GDM1 (cell line): Measurements from ENCODE around the gene CDC20B.
"Not testable (repeated sequence)": the region's sequence is repeated elsewhere in the genome, so short reads cannot be mapped to it uniquely, and the experiment has no call there.

Source experiments
- DNase-seq: peaks from one replicate; lab custom pipeline; 2025; lab: John Stamatoyannopoulos, UW

CDC20B gene

GRCh38 chr5:55160493-55161209 is 12.3 kb downstream of the CDC20B start:
- DNase-seq: no peak

- DNase-seq: no peak
These were observed 13.0 kb downstream of the CDC20B start, which contains the start of gene GPX8 for GRCh38 chr5:55159763-55160492. Gene GPX8, plus strand, starts transcription at chr5:55160171. Its CDS starts 22 bp downstream, at chr5:55160193.

- DNase-seq: no peak
These were observed 18.1 kb downstream of the CDC20B start for GRCh38 chr5:55154873-55155272.

DNA sequence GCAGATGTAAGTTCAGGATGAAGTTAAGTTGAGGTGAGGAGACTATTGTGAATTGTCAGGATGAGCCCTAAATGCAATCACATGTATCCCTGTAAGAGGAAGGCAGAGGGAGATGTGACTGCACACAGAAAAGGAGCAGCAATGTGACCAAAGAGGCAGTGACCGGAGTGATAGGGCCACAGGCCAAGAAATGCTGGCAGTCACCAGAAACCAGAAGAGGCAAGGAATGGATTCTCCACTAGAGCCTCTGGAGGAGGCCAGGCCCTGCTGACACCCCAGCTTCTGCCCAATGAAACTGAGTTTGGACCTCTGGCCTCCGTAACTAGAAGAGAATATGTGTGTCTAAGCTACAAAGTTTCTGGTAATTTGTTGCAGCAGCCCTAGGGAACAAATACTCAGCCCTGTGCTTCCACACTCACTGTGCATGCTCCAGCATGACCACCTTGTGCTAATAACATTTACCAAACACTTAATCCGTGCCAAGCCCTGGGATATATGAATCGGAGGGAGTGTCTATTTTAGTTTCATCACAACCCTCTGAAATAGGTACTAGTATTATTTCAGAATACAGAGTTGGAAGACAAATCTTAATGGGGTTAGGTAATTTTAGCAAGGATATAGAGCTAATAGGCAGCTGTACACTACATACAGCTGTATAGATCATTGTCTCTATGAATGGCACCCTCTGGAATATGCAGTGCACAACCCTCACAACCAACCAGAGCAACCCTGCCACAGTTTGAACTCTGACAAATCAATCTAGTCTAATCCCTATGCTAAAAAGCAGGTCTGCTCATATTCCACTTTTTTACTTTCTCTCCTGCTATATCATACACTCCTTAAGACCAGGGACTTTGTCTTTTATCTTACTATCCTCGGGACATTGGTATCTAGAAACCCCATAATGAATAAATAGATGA is 20.8 kb downstream of the CDC20B start:
- no peak for DNase-seq

DNA sequence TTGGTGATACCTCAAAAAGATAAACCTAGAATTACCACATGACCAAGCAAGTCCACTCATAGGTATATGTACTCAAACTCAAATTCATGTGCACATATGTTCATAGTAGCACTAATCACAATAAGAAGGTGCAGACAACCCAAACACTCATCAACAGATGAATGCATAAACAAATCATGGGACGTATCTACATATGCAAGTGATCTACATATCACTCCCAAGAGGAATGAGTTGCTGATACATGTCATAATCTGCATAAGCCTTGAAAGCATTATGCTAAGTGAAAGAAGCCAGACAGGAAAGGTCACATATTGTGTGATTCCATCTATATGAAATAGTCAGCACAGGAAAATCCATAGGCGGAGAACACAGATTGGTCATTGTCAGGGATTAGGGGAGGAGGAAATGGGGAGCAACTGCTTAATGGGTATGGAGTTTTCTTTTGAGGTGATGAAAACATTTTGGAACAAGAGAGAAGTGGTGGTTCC is 23.6 kb downstream of the CDC20B start:
- DNase-seq: no peak

DNA sequence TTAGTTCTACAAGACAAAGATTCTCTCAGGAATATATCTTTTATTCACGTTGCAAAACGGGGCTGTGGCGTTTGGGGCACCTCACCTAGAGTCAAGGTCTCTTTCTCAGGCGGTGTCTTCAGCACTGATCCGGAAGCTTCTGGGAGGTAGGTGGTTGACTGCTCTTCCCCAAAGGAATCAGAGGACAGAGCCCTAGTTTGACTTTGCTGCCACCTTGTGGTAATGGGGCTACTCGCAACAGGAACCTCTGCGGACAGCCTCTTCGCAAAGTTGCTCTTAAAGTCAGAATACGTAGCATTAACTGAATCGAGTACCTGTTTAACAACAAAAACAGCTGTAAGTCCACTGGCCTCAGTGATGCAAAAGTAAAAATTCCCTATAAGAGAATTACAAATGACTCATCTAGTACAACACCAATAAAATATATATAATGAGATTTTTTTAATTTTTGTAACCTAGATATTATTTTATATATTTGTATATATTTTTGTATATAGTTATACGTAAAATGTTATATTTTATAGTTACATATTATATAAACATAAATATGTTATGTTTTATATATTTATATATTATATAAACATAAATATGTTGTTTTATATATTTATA is 26.3 kb downstream of the CDC20B start:
- peak; percentile 61 for DNase-seq

DNA sequence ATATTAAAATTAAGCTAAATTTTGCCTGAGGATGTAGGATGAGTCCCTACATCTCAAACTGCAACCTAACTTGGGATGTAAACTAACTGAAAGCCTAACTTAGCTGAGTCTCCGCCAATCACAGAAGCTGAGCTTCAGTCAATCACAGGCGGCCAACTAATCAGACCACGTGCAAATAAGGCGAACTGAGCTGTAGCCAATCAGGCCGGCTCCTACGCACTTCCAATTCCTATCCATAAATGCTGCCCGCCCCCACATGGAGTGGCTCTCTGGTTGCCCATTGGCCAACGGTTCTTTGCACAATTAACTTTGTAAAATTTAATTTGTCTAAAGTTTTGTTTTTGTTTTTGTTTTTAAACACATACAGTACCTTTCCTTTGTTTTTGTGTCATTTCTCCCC is 26.9 kb downstream of the CDC20B start:
- no peak for DNase-seq

DNA sequence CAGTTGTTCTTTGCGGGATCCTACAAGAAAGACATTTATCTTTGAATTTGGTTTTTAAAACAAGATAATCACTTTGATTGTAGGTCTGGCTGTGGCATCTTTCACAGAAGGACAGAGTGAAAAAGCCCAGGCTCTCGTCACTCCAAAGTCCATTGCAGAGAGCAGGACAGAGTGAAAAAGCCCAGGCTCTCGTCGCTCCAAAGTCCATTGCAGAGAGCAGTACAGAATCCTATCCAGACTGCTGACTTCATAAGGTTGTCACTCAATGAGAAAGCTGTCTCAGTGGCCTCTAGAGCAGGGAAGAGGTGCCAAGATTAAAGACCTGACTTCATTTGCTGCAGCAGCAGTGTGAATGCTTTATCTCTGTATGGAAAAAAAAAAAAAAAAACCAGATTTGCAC is 29.4 kb downstream of the CDC20B start:
- no peak for DNase-seq

GRCh38 chr5:55141945-55142690 is 30.9 kb downstream of the CDC20B start:
- no peak for DNase-seq

DNA sequence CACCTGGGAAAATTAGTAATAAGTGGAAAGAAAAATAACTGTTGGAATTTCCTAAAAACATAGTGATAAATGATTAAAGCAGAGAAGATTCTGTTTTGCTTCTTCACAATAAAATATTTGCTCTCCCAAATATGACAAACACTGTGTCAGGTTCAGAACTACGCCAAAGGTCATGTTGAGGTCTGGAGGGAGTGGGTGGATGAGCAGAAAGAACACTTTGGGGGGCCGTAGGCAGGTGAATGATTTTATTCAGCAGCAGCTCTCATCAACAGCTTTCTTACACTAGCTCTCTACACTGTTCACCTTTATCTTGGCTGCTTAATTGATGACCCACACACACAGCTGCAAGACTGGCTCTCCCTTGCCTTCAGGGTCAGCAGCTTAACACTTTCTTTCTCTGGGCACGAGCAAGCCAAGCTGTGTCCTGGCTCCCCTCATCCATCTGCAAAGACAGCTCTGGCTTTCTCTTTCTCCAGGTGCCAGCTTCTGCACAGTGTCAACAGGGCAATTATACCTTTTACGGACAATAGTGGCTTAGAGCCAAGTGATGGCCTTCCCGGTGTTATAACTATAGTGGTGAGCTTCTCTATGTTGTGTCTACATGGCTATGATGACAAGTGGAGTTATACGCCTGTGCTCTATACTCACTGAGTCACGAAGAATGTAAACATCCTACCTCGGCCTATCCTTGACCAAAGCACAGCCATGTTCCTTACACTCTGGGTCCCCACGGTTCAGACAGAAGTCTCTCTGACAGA is 31.9 kb downstream of the CDC20B start:
- no peak for DNase-seq

- DNase-seq: no peak
These were observed 36.5 kb downstream of the CDC20B start for GRCh38 chr5:55136521-55136920.

GRCh38 chr5:55134053-55134722 is 38.8 kb downstream of the CDC20B start:
- DNase-seq: no peak

- DNase-seq: no peak
These were observed 49.6 kb downstream of the CDC20B start for GRCh38 chr5:55123365-55123764.

- no peak for DNase-seq
These were observed 58.9 kb downstream of the CDC20B start for GRCh38 chr5:55114061-55114460.

DNA sequence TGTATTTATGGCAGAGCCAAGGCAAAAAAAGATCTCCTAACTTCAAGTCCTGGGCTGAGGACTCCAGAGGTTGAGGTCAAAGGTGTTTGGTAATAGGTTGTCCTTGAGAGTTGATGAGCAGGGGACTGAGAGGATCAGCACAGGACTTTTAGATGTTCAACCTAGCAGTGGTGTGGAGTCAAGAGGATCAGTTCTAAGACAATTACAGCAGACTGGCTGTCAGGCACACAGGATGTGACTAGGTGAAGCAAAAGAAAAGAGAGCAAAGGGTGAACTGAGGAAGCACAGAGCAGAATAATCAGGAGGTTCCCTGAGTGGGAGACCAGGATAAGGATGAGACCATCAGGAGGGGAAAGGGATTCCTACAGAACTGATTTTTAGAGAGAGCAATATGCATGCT is 59.6 kb downstream of the CDC20B start:
- DNase-seq: no peak

GRCh38 chr5:55110217-55110616 is 62.8 kb downstream of the CDC20B start:
- no peak for DNase-seq

- DNase-seq: no peak
These were observed 64.3 kb downstream of the CDC20B start for GRCh38 chr5:55108661-55109060.

GRCh38 chr5:55105976-55106375 is 67.0 kb downstream of the CDC20B start:
- not testable (repeated sequence) for DNase-seq

DNA sequence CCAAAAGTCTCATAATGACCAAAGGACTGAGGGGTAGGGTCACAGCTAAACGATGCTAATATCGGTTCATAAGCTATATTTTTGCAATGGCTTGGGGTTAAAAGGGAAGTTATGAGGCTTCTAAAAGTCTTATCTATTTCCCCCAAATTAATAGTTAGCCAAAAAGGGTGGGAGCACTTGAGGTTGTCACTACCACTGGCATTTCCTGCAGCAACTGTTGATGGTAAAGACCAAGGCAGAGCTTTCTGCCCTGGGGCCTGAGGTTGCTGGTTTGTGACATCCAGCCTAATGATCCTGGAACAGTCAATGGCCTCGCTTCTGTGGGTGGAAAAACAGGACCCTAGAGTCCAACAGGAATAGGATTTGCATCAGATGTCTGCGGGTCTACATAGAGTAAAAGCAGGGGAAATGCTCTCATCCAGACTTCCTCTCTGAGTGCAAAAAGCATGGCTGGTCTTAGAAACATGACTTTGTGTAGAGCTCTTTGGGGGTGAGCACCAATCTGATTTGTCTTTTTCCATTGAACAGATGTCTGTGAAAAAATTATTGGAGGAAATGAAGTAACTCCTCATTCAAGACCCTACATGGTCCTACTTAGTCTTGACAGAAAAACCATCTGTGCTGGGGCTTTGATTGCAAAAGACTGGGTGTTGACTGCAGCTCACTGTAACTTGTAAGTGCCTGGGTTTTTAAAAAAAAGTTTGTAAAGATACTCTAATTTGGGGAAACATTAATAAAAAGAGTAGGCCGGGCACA is 67.9 kb downstream of the CDC20B start:
- DNase-seq: no peak
